ENCODE results near the gene USP7.

USP7 gene

GRCh38 chr16:8946544-8946943 is 17.2 kb downstream of the USP7 start:
- DNase-seq (ENCODE audit: extremely low read depth, low read depth) = no peak
- TF ChIP-seq, protein P1, sequence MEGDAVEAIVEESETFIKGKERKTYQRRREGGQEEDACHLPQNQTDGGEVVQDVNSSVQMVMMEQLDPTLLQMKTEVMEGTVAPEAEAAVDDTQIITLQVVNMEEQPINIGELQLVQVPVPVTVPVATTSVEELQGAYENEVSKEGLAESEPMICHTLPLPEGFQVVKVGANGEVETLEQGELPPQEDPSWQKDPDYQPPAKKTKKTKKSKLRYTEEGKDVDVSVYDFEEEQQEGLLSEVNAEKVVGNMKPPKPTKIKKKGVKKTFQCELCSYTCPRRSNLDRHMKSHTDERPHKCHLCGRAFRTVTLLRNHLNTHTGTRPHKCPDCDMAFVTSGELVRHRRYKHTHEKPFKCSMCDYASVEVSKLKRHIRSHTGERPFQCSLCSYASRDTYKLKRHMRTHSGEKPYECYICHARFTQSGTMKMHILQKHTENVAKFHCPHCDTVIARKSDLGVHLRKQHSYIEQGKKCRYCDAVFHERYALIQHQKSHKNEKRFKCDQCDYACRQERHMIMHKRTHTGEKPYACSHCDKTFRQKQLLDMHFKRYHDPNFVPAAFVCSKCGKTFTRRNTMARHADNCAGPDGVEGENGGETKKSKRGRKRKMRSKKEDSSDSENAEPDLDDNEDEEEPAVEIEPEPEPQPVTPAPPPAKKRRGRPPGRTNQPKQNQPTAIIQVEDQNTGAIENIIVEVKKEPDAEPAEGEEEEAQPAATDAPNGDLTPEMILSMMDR (IDR thresholded peaks at IDR 0.05; ENCODE audit: low read depth, low read length, missing control alignments) = no peak
- H3K4me3 ChIP-seq (replicated peaks; ENCODE audit: low read depth, low read length) = no peak overlapping the region

DNA sequence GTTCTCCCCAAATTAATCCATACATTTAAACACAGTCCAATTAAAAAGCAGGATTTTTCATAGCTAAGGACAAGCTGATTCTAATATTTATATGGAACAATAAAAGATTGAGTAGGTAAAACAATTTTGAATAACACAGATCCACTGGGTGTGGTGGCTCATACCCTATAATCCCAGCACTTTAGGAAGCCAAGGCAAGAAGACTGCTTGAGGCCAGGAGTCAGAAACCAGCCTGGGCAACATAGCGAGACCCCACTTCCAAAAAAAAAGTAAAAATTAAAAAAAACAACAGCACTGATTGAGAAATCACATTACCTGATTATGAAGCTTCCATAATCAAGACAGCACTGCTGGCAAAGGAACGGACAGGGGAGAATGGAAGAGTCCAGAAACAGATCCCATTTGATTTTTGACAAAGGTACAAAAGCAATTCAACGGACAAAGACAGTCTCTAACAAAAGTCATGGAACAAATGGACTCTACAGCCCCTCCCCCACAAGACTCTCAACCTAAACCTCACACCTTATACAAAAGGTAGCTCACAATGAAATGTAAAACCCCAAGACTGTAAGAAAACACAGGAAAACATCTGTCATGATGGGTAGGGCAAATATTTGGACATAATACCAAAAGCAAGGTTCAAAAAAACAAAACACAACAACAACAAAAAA is 17.9 kb downstream of the USP7 start:
- no peak for DNase-seq (ENCODE audit: extremely low read depth, low read depth)
- no peak overlapping the region for H3K4me3 ChIP-seq (replicated peaks; ENCODE audit: low read depth, low read length)
- TF ChIP-seq, protein P1 (IDR thresholded peaks at IDR 0.05; ENCODE audit: low read depth, low read length, missing control alignments) = no peak

DNA sequence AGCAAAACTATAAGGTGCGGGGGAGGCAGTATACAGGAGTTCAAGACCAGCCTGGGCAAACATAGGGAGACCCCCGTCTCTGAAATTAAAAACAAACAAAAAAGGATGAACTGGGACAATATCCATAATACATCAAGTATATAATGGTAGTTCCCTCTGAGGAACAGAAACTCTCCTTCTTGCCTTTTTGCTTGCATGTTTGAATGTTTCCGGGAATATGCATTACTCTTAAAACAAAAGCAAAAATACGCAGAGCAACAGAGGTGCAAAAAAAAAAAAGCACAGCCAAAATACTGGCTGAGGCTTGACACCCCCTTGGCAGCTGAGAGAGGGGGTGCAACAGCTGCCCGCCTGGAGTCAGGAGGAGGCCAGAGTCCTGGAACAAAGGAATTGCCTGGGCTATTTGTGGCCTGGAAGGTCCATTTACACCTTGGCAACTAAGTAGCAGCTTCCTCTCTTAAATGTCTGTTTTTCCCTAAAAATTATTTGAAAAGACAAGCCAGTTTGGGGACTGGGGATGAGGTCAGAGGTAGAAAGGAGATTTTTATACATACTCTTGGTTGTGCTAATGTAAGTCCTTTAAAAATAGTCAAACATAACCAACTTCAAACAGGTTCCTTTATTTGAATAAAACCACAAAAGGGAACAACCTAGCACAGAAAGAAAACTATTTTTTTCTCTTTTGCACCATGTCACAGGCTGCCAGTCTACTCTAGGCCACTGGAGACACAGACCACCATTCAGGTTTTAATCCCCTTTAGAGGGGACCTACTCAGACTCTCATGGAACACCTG is 19.5 kb downstream of the USP7 start:
- no peak overlapping the region for H3K4me3 ChIP-seq (replicated peaks; ENCODE audit: low read depth, low read length)
- TF ChIP-seq, protein P1 (IDR thresholded peaks at IDR 0.05; ENCODE audit: low read depth, low read length, missing control alignments) = no peak
- DNase-seq (ENCODE audit: extremely low read depth, low read depth) = no peak

DNA sequence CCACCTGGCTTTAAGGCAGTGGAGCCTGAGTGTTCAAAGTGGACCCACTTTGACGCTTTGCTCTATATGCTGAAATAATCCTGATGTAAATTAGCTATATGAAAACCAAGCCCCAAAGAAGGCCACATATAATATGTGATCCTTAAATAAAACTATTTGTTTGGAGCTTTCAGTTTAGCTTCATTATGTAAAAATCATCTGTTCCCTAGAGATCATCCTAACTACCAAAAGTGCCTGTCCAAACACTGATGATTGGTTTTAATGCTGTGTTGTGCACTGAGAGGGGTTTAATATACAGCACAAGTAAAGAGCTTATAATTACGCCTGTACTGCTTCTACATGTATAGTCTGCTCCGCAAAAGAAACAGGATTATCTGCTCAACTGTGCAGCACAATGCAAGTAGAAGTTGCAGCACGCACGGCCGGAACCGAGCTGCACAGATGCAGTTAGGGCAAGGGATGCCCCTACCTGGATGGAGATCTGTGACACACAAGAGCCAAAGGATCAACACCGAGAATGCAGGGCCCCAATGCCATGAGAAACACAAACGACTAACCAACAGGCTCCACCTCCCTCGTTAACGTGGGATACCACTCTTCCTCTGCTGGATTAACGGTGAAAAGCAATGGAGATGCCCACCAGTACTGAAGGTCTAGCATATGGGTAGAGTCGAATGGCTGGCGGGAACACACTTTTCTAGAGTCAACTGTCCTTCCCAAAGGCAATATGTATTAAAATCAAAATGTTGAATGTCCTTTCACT is 20.5 kb downstream of the USP7 start:
- TF ChIP-seq, protein P1 (IDR thresholded peaks at IDR 0.05; ENCODE audit: low read depth, low read length, missing control alignments) = no peak
- no peak overlapping the region for H3K4me3 ChIP-seq (replicated peaks; ENCODE audit: low read depth, low read length)
- DNase-seq (ENCODE audit: extremely low read depth, low read depth) = no peak

GRCh38 chr16:8941718-8942344 is 21.9 kb downstream of the USP7 start:
- H3K4me3 ChIP-seq (replicated peaks; ENCODE audit: low read depth, low read length) = no peak overlapping the region
- no peak for DNase-seq (ENCODE audit: extremely low read depth, low read depth)
- TF ChIP-seq, protein P1 (IDR thresholded peaks at IDR 0.05; ENCODE audit: low read depth, low read length, missing control alignments) = no peak

DNA sequence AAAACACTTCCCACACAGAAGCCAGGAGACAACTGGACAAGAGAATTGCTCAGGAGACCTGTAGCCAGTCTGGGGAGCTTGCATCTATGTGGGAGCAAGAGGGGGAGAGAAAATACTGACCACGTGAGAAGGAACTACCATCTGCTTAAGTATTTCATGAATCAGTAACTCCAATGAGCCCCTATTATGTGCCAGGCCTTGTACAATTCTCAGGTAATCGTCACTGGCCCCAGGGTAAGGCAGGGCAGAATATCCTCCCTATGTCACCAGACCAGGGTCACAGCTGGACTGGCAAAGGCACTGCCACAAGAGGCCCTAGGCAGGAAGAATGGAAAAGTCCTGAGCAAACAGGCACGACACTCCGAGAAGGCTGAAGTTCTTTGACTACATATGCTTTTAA is 25.9 kb downstream of the USP7 start:
- no peak overlapping the region for H3K4me3 ChIP-seq (replicated peaks; ENCODE audit: low read depth, low read length)
- DNase-seq (ENCODE audit: extremely low read depth, low read depth) = no peak
- TF ChIP-seq, protein P1 (IDR thresholded peaks at IDR 0.05; ENCODE audit: low read depth, low read length, missing control alignments) = no peak
